HuH-7.5 (cell line): Measurements from ENCODE around the gene C8A.

Experiments
- DNase-seq: peaks from one replicate; pipeline ENCODE4 v3.0.0; 2011; ENCODE audit warnings: low spot score

The C8A gene

GRCh38 chr1:56837244-56837939 lies 17.2 kb upstream of the C8A start:
- no peak for DNase-seq

DNA sequence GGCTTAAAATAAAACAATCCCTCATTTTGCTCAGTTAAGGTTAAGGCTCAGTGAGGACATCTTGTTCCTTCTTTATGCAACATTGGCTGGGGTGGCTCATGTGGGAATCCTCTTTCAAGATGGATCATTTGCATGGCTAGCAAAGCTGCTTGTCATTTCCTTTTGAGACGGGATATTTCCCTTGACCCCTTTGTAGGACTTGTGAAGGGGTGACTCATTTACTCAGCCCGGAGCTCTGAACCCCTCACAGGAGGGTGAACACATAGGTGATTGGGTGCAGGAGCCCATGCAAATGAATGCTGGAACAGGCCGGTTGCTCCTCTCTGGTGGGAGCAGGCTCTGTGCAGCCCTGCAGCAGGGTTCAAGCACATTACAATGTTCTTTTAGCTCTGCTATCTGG lies 15.8 kb upstream of the C8A start:
- no peak for DNase-seq

GRCh38 chr1:56843544-56843943 lies 11.1 kb upstream of the C8A start:
- no peak for DNase-seq

- DNase-seq: no peak
Observed at GRCh38 chr1:56844545-56845136, 10.0 kb upstream of the C8A start.

DNA sequence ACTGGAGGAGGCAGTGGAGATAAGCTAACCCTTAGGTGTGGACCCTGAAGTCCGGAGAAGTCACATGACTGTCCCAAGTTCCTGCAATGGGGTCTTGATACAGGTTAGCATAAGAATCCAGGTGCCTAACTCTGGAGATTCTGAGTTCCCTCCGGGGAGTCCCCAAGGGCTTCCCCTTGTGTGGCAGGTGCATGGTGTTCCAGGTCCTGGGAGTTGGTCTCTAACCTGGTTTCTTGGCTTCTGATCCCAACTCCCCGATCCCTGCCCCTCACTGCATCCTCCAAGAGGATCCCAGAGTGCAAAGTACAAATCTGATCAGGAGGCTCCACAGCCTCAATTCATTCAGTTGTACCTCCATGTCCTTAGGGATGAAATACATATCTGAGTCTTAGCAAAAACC lies 9.3 kb upstream of the C8A start:
- no peak for DNase-seq

- DNase-seq: no peak
Observed at GRCh38 chr1:56849750-56850149, 4.8 kb upstream of the C8A start.

DNA sequence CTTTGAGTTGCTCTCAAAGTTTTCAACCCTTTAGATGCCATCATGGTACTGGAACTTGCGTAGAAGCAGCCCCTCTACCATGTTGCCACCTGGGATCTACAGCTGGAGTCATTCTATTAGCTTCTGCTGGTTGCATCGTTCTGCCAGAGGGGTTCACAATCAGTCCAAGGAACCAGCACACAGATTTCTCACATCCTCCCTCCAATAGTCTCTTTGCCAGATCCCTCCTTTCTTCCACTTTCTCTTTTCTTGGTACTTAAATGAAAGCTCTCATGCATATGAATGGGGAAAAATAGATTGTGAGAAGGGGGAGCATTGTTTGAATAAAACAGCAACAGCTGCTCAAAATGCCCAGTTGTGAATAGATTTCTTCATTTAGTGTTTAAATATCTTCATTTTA lies 4.2 kb upstream of the C8A start:
- no peak for DNase-seq

- DNase-seq: no peak
Observed at GRCh38 chr1:56850922-56851321, 3.7 kb upstream of the C8A start.

GRCh38 chr1:56852476-56852875 lies 2.1 kb upstream of the C8A start:
- no peak for DNase-seq

GRCh38 chr1:56855190-56855589 lies 593 bp downstream of the C8A start:
- no peak for DNase-seq

DNA sequence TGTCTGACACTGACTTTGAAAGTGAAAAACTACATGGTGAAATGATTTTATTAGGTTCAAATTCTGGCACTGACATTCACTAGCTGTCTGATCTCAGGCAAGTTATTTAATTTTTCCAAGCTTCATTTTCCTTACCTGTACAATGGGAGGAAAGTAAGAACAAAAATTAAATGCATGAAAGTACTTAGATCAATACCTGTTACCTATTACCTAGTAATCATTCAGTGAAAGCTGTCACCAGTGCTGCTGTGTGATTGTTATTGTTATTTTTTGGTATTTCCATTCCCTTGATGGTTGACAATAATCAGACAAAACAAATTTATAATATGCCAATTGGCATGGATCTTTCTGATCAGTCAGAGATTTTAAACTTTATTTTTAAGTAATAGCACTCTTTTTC lies 1.6 kb downstream of the C8A start:
- no peak for DNase-seq

DNA sequence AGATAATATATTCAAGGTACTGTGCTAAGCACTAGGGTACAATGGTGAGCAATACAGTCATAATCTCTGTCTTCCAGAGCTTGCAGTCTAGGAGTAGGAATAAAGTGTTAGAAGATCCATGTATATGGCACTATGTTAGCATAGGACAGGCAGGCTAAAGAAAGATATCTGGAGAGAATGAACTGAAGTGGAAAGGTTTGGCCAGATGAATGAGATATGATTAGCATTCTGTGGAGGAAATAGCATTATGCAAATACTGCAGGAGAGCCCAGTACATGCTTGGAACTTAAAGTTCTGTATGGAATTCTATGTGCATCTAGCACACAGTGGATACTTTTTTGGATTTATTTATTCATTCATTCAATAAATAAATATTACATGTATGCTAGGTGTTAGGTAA lies 4.7 kb downstream of the C8A start:
- no peak for DNase-seq

- DNase-seq: no peak
Observed at GRCh38 chr1:56863265-56863992, 8.8 kb downstream of the C8A start.

DNA sequence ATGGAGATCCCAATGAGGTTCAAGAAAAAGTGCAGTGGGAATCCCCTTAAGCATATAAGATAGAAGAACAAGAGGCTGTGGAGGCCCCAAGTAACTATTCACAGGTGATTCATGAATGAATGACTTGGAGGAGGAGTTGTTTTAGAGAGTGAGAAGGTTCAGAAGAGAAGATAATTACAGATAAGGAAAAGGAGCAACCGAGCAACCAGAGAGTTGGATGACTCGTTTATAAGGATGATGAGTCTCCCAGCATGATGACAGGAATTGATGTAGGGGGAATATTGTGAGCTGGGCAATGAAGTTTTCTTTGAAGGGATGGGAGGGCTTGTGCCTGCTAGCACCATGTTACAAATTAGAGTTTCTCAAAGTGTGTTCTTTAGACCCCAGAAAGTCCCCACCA lies 9.8 kb downstream of the C8A start:
- no peak for DNase-seq

GRCh38 chr1:56866656-56867055 lies 12.1 kb downstream of the C8A start:
- no peak for DNase-seq

DNA sequence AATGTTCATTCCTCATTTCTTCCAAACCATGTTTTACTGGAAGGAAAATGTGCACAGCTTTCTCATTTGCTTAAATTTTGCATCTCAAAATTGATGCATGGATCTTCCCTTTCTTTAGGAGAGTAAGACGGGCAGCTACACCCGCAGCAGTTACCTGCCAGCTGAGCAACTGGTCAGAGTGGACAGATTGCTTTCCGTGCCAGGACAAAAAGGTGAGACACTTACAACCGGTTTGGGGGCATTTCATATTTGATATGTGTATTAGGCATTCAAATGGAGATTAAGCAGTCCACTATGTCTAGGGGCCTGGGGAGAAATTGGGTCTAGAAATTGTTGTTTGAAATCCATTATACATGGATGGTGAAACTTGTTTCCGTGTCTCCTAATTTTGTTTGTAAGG lies 12.9 kb downstream of the C8A start:
- no peak for DNase-seq

GRCh38 chr1:56868761-56869160 lies 14.2 kb downstream of the C8A start:
- no peak for DNase-seq

DNA sequence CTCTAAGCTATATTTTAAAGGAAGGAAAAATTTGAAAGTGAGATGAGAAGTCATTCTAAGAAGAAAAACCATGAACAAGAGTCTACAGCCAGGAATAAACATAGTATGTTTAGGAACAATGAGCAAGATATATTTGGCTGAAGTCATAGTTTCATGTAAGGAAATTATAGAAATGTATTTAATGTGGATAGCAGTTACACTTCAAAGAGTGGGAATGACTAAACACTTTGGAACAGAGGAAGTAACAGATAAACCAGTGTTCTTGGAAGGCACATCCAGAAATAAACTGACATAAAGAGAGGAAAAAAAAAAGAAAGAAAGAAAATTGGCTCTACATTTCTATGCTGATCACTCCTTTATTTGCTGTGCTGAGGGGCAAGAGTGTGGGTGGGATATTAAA lies 18.0 kb downstream of the C8A start:
- DNase-seq: no peak

DNA sequence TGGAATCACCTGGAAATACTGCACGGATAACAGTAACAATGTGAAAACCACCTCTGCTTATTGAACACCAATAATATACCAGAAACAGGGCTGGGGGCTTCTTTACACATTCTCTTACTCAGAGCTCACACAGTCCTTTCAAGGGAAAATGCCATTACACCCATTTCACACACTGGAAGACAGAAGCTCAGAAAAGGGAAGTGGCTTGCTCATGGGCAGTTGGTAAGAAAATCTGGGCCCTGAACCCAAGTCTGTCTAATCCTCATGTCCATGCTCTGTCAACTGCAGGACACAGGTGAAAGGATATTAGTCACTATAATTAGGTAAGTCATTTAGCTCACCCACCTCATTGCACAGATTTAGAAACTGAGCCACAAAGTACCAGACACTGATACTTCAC lies 18.6 kb downstream of the C8A start:
- no peak for DNase-seq

DNA sequence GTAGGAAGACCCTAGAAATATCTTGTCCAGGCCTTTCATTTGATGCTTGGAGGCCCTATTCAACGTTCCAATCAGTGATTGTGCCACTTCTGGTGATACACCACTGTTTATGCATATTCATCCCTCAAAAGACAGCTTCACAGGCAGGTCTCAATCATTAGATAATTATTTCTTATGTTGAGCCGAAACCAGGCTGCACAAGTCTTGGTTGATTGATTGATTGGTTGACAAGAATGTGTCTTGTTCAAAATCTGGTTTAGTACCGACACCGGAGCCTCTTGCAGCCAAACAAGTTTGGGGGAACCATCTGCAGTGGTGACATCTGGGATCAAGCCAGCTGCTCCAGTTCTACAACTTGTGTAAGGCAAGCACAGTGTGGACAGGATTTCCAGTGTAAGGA lies 20.1 kb downstream of the C8A start:
- DNase-seq: no peak

DNA sequence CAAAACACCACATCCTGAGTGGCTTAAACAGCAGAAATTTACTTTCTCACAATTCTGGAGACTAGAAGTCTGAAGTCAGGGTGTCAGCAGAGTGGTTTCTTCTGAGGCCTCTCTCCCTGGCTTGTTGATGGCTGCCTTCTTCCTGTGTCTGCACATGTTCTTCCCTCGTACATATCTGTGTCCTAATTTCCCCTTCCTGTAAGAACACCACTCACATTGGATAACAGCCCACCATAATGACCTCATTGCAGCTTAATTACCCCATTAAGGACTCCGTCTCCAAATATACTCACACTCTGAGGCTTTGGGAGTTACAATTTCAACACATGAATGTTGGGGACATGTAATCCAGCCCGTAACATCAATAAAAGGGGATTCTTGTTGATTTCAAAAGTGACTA lies 23.4 kb downstream of the C8A start:
- no peak for DNase-seq

DNA sequence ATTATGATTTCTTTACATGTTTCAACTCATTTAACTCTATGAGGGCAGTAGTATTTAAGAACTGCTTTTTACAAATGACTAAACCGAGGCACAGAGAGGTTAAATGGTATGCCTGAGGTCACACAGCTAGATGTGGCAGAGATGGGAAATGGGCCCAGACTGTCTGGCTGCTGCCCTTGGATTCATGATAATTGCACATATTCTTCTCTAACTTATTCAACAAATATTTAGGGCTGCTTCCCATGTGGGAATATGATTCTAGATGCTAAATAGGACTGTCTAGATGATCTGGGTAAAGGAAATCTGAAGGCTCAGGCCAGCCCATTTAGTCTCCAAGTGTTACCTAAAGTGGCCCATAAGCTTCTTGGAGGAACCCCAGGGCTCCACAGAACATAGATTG lies 26.2 kb downstream of the C8A start:
- no peak for DNase-seq

DNA sequence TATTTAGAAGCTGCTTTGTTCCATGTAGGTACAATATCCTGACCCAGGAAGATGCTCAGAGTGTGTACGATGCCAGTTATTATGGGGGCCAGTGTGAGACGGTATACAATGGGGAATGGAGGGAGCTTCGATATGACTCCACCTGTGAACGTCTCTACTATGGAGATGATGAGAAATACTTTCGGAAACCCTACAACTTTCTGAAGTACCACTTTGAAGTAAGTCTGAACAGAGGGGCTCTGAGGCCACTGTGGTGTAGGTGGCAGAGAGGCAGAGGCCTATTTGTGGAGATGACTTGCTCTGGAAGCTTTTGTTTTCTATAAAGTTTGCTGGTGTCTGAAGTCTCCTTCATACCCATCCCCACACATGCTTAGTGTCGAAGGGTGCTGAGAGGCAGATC lies 26.8 kb downstream of the C8A start:
- no peak for DNase-seq

GRCh38 chr1:56890229-56890628 lies 35.6 kb downstream of the C8A start:
- DNase-seq: no peak
